ENCODE data around the gene BAX. TPM values are rescaled to one million over a fixed set of nuclear protein-coding genes. Genes with fewer than 3 reads are reported as not detected.

The BAX gene
- total RNA-seq, 1 donor = 38.0 TPM

GRCh38 chr19:48977061-48977460, 22.4 kb downstream of the BAX start:
- DNase-seq (ENCODE audit: low read depth in 2 of 3, low spot score in 2 of 3) = no peak

GRCh38 chr19:48982280-48982679, 27.6 kb downstream of the BAX start:
- no peak for DNase-seq (ENCODE audit: low read depth in 2 of 3, low spot score in 2 of 3)

GRCh38 chr19:48985711-48986110, 31.0 kb downstream of the BAX start:
- no peak for DNase-seq (ENCODE audit: low read depth in 2 of 3, low spot score in 2 of 3)

GRCh38 chr19:48986211-48986610, 31.5 kb downstream of the BAX start:
- DNase-seq (ENCODE audit: low read depth in 2 of 3, low spot score in 2 of 3) = no peak

GRCh38 chr19:48987323-48987722, 32.6 kb downstream of the BAX start:
- DNase-seq (ENCODE audit: low read depth in 2 of 3, low spot score in 2 of 3) = no peak

GRCh38 chr19:48988286-48988685, 33.6 kb downstream of the BAX start:
- no peak for DNase-seq (ENCODE audit: low read depth in 2 of 3, low spot score in 2 of 3)

GRCh38 chr19:48988860-48989259, 34.2 kb downstream of the BAX start:
- no peak for DNase-seq (ENCODE audit: low read depth in 2 of 3, low spot score in 2 of 3)

- no peak for DNase-seq (ENCODE audit: low read depth in 2 of 3, low spot score in 2 of 3)
Observed at GRCh38 chr19:48989701-48990291, 35.1 kb downstream of the BAX start.

GRCh38 chr19:48990400-48990799, 35.7 kb downstream of the BAX start:
- no peak for DNase-seq (ENCODE audit: low read depth in 2 of 3, low spot score in 2 of 3)

GRCh38 chr19:48991011-48991609, 36.4 kb downstream of the BAX start:
- DNase-seq (ENCODE audit: low read depth in 2 of 3, low spot score in 2 of 3) = no peak

- DNase-seq (ENCODE audit: low read depth in 2 of 3, low spot score in 2 of 3) = no peak
Observed at GRCh38 chr19:48991873-48992580, 37.4 kb downstream of the BAX start.

- no peak for DNase-seq (ENCODE audit: low read depth in 2 of 3, low spot score in 2 of 3)
Observed at GRCh38 chr19:48992581-48993174, 38.0 kb downstream of the BAX start.

GRCh38 chr19:48993175-48994034, 38.7 kb downstream of the BAX start, which contains the start of the genes GYS1 and RUVBL2:
Gene GYS1, minus strand, starts transcription at chr19:48993309. Its CDS starts 197 bp downstream, at chr19:48993112.
Gene RUVBL2, plus strand, starts transcription at chr19:48993887. Its CDS starts 25 bp downstream, at chr19:48993912.
- DNase-seq (ENCODE audit: low read depth in 2 of 3, low spot score in 2 of 3) = peak; percentile 96 to 100 (median 100)

GRCh38 chr19:48994035-48994386, 39.3 kb downstream of the BAX start:
- DNase-seq (ENCODE audit: low read depth in 2 of 3, low spot score in 2 of 3) = no peak

- peak in 2 of 3 donors; percentile 52 to 66 for DNase-seq (ENCODE audit: low read depth in 2 of 3, low spot score in 2 of 3)
Observed at GRCh38 chr19:48997972-48998371, 43.3 kb downstream of the BAX start.

- peak; percentile 30 to 75 (median 50) for DNase-seq (ENCODE audit: low read depth in 2 of 3, low spot score in 2 of 3)
Observed at GRCh38 chr19:48999481-49000325, 45.0 kb downstream of the BAX start.

GRCh38 chr19:49004133-49004532, 49.5 kb downstream of the BAX start:
- DNase-seq (ENCODE audit: low read depth in 2 of 3, low spot score in 2 of 3) = no peak

GRCh38 chr19:49004964-49005614, 50.4 kb downstream of the BAX start:
- no peak for DNase-seq (ENCODE audit: low read depth in 2 of 3, low spot score in 2 of 3)

GRCh38 chr19:49006905-49007304, 52.2 kb downstream of the BAX start:
- DNase-seq (ENCODE audit: low read depth in 2 of 3, low spot score in 2 of 3) = no peak

Data from hematopoietic multipotent progenitor cell (in vitro differentiated cells).